Measurements from ENCODE around the gene SMC1A.

- TF ChIP-seq CTCF (IDR thresholded peaks at IDR 0.05) (no peak), POLR2A (IDR thresholded peaks at IDR 0.05) (no peak), POLR2AphosphoS5 (IDR thresholded peaks at IDR 0.05) (no peak)
These were observed 49.1 kb downstream of the SMC1A start for GRCh38 chrX:53373307-53373706.

Measured in breast epithelium (tissue), 3 donors.